ENCODE data around the gene LRRC4C. TPM values are rescaled to one million over a fixed set of nuclear protein-coding genes. Genes with fewer than 3 reads are reported as not detected.

The LRRC4C gene
- total RNA-seq, 3 donors from 2014 or later (not counting 1 experiment from before 2014, with no cell fraction given), result not detected

DNA sequence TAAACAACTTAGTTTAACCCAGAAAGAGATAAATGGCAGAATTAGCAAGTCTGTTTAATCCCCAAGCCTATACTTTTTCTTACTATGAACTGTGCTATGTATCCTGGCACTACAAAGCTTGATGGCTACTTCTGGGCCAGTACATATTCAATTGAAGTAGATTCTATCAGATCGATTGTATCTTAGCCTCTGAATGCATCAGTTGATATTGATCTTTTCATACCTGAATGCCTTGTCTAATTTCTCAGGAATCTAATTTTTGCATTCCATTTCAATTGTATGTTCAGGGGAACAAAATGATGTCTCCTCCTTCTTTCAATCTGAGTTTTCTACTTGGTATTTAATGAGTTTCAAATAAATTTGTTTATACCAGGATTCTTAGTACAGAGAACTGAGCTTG is 1137.9 kb downstream of the LRRC4C start:
- Histone ChIP-seq H3K4me1 (ENCODE audit: control insufficient read depth, insufficient read depth, low read length) (no peaks in the 10 kb centered on the region), H3K4me3 (ENCODE audit: low read length) (no peak overlapping the region), H3K27ac (ENCODE audit: low read length) (no peak overlapping the region), H3K9me3 (ENCODE audit: control insufficient read depth, insufficient read depth, low read length) (no peaks in the 10 kb centered on the region), H3K36me3 (ENCODE audit: control insufficient read depth, insufficient read depth, low read length) (no peaks in the 10 kb centered on the region), H3K27me3 (ENCODE audit: control insufficient read depth, insufficient read depth, low read length) (no peaks in the 10 kb centered on the region)
- no peak overlapping the region for H3K4me3 Mint-ChIP-seq
- no peaks in the 10 kb centered on the region for H3K27me3 Mint-ChIP-seq (ENCODE audit: low read depth in 2 of 2)
- no peak overlapping the region for H3K27ac Mint-ChIP-seq
- no peaks in the 10 kb centered on the region for H3K36me3 Mint-ChIP-seq
- peaks cover 3 to 11% of the 10 kb centered on the region in 2 donors for H3K9me3 Mint-ChIP-seq
- 100% methylated on average over 1 of the region's 1 CpG for WGBS (ENCODE audit: insufficient coverage)
- no peak for ATAC-seq
- no peak for DNase-seq
- intact Hi-C loops (cut with micrococcal nuclease), result no loop called here
- H3K4me1 Mint-ChIP-seq, result no peaks in the 10 kb centered on the region
- no peak for TF ChIP-seq CTCF (IDR thresholded peaks at IDR 0.05)

GRCh38 chr11:40316171-40316570 is 1143.3 kb downstream of the LRRC4C start:
- no peak overlapping the region for H3K4me3 Mint-ChIP-seq
- no peak for ATAC-seq

GRCh38 chr11:40315122-40315521 is 1144.3 kb downstream of the LRRC4C start:
- Histone ChIP-seq H3K27ac (ENCODE audit: low read length) (no peak overlapping the region), H3K27me3 (ENCODE audit: control insufficient read depth, insufficient read depth, low read length) (no peaks in the 10 kb centered on the region), H3K36me3 (ENCODE audit: control insufficient read depth, insufficient read depth, low read length) (no peaks in the 10 kb centered on the region), H3K4me1 (ENCODE audit: control insufficient read depth, insufficient read depth, low read length) (no peaks in the 10 kb centered on the region), H3K9me3 (ENCODE audit: control insufficient read depth, insufficient read depth, low read length) (no peaks in the 10 kb centered on the region), H3K4me3 (ENCODE audit: low read length) (no peak overlapping the region)
- DNase-seq (no peak), ATAC-seq (no peak)
- H3K4me3 Mint-ChIP-seq, result no peak overlapping the region
- no peak for TF ChIP-seq CTCF (IDR thresholded peaks at IDR 0.05)
- no peaks in the 10 kb centered on the region for H3K36me3 Mint-ChIP-seq
- no peaks in the 10 kb centered on the region for H3K27me3 Mint-ChIP-seq (ENCODE audit: low read depth in 2 of 2)
- no CpG with 5 or more reads among the region's 1 CpG for WGBS (ENCODE audit: insufficient coverage)
- H3K27ac Mint-ChIP-seq, result no peak overlapping the region
- H3K9me3 Mint-ChIP-seq, result peaks cover 3 to 8% of the 10 kb centered on the region in 2 donors
- intact Hi-C loops (cut with micrococcal nuclease), result no loop called here
- H3K4me1 Mint-ChIP-seq, result no peaks in the 10 kb centered on the region

More at GRCh38 chr11:40316171-40316570, 1143.3 kb downstream of the LRRC4C start:
- Mint-ChIP-seq H3K9me3 (peaks cover 3 to 5% of the 10 kb centered on the region in 2 donors), H3K4me1 (no peaks in the 10 kb centered on the region), H3K27me3 (ENCODE audit: low read depth in 2 of 2) (no peaks in the 10 kb centered on the region), H3K27ac (no peak overlapping the region), H3K36me3 (no peaks in the 10 kb centered on the region)
- intact Hi-C loops (cut with micrococcal nuclease), result no loop called here
- no peaks in the 10 kb centered on the region for H3K27me3 ChIP-seq (ENCODE audit: control insufficient read depth, insufficient read depth, low read length)
- no peak for TF ChIP-seq CTCF (IDR thresholded peaks at IDR 0.05)
- no peaks in the 10 kb centered on the region for H3K4me1 ChIP-seq (ENCODE audit: control insufficient read depth, insufficient read depth, low read length)
- no peak overlapping the region for H3K4me3 ChIP-seq (ENCODE audit: low read length)
- H3K9me3 ChIP-seq (ENCODE audit: control insufficient read depth, insufficient read depth, low read length), result no peaks in the 10 kb centered on the region
- H3K27ac ChIP-seq (ENCODE audit: low read length), result no peak overlapping the region
- no peaks in the 10 kb centered on the region for H3K36me3 ChIP-seq (ENCODE audit: control insufficient read depth, insufficient read depth, low read length)
- no peak for DNase-seq

DNA sequence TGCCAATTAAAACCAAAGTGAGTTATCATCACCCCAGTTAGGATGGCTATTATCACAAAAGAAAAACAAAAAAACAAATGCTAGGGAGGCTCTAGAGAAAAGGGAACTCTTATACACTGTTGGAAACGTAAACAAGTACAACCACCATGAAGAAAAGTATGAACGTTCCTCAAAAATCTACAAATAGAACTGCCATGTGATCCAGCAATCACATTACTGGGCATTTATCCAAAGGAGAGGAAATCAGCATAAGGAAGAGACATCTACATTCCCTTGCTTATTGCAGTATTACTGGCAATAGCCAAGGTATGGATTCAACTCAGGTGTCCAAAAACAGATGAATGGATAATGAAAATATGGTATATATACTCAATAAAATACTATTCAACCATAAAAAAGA is 1145.1 kb downstream of the LRRC4C start:
- WGBS (ENCODE audit: insufficient coverage), result 36% methylated on average over 2 of the region's 2 CpGs
- DNase-seq (no peak), ATAC-seq (no peak)
- TF ChIP-seq CTCF (IDR thresholded peaks at IDR 0.05), result no peak
- intact Hi-C loops (cut with micrococcal nuclease), result no loop called here
- Histone ChIP-seq H3K36me3 (ENCODE audit: control insufficient read depth, insufficient read depth, low read length) (no peaks in the 10 kb centered on the region), H3K27me3 (ENCODE audit: control insufficient read depth, insufficient read depth, low read length) (no peaks in the 10 kb centered on the region), H3K9me3 (ENCODE audit: control insufficient read depth, insufficient read depth, low read length) (no peaks in the 10 kb centered on the region), H3K4me3 (ENCODE audit: low read length) (no peak overlapping the region), H3K27ac (ENCODE audit: low read length) (no peak overlapping the region), H3K4me1 (ENCODE audit: control insufficient read depth, insufficient read depth, low read length) (no peaks in the 10 kb centered on the region)
- no peaks in the 10 kb centered on the region for H3K27me3 Mint-ChIP-seq (ENCODE audit: low read depth in 2 of 2)
- H3K9me3 Mint-ChIP-seq, result peaks cover 3 to 8% of the 10 kb centered on the region in 2 donors
- no peak overlapping the region for H3K27ac Mint-ChIP-seq
- H3K36me3 Mint-ChIP-seq, result no peaks in the 10 kb centered on the region
- no peaks in the 10 kb centered on the region for H3K4me1 Mint-ChIP-seq
- H3K4me3 Mint-ChIP-seq, result no peak overlapping the region

All from natural killer cell (primary cell).